Tongue (tissue), 2 donors: ENCODE data around the gene NOL7. TPM values are rescaled to one million over a fixed set of nuclear protein-coding genes. Genes with fewer than 3 reads are reported as not detected.

Experiments
- DNase-seq: peaks from one replicate; pipeline ENCODE4 v3.0.0-alpha.2; 2015
- total RNA-seq: library from RNA; depleted of rRNA; stranded (reverse); fragments of >200 nt; gene quantifications from one replicate; pipeline ENCODE4 v1.2.3, GENCODE V29; 2014

Gene NOL7
- total RNA-seq, 1 donor from 2014 or later = 58.5 TPM

DNA sequence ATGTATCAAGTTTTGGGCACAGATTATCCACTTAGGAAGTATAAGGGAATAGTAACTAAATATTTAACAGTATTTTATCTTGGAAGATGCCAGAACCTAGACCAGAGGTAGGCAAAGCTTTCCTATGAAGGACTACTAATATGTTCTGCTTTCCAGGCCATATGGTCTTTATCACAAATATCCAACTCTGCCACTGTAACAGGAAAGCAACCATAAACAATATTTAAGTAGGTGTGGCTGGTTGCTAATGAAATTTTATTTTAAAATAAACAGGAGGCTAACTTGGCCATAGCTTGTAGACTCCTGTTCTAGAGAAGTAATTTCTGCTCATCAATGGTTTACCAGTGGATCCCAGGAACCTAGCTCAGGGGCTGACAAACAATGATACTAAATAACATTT, 39.4 kb downstream of the NOL7 start:
- DNase-seq = no peak

DNA sequence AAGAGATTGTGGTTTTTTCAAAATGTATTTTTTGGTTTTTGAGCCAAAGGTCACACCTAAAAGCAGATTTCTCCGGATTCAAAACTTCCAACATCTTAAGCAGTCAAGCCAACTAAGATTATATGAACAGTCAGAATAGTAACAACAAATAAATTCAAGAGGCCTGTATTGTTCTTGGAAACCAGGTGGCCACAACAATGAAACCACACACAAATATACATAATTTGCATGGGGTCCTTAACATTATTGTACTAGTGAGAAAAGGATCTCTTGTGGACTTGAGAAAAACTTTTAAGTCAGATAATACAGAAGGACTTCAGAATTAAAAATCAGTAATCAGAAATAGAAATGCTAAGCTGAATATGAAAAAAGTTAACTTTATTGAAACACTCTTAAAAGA, 40.6 kb downstream of the NOL7 start:
- DNase-seq = no peak

DNA sequence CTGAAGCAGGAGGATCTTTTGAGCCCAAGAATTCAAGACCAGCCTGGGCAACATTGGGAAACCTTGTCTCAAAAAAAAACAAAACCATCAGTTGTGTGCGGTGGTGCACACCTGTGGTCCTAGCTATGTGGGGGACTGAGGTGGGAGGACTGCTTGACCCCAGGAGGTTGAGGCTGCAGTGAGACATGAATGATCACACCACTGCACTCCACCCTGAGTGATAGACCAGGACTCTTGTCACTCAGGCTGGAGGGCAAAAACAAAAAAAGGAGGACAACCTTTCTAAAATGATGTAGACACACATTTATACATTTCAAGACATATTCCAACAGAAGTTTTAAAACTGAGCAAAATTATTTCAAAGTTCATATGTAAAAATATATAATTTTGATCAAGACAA, 45.1 kb downstream of the NOL7 start:
- no peak for DNase-seq

DNA sequence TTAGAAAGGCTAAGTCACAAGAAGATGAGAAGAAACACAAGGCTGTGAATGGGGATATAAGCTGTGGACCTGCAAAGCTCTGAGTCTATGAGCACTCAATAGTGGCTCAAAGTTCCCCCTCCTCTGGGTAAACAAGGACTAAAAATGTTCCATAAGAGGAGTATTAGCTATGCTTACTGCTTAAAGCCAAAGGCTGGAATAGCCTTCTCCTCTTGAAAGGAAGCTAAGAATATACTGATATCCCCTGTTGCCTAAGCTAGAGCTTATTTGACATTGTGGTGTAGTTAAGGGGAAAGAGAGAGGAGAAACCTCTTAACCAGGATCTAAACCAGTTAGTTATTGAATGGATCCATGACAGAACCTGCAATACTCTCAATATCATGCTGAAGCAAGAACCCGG, 45.8 kb downstream of the NOL7 start:
- DNase-seq = no peak

DNA sequence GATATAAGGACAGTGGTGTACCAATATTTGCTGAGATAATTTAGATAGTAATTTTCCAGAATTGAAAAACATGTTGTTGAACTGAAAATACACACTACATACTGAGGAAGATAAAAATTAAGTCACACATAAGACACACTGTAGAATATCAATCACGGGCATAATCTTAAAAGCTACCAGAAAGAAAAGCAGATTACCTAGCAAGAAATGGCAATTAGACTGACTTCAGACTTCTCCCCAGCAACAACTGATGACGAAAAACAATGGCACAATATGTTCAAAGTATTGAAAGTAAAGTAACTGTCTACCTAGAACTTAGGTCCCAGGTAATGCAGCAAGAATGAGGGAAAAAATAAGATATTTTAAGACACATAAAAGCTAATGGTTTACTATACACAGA, 46.5 kb downstream of the NOL7 start:
- DNase-seq = no peak

DNA sequence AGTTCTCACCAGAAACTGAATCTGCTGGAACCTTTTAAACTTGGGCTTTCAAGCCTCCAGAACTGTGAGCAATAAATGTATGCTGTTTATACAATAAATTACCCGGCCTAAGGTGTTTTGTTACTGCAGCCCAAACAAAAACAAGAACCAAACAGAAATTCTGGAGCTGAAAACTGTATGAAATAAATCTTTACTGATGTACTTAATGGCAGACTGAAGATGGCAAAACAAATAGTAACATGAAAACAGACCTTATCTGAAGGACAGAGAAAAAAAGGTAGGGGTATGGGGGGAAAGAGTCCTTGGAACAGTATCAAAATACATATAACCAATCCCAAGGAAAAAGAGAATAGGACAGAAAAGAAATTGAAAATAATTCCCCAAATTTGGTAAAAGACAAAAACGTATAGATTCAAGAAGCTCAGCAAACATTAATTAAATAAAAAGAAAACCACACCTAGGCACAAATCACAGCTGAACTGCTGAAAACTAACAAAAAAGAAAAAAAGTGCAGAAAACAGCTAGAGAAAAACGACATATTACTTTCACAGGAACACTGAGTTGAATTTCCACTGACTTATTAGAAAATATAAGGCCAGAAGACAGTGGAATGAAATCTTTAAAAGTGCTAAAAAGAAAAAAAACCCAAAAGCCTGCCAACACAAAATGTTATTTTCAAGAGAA, 47.7 kb downstream of the NOL7 start:
- DNase-seq = no peak

DNA sequence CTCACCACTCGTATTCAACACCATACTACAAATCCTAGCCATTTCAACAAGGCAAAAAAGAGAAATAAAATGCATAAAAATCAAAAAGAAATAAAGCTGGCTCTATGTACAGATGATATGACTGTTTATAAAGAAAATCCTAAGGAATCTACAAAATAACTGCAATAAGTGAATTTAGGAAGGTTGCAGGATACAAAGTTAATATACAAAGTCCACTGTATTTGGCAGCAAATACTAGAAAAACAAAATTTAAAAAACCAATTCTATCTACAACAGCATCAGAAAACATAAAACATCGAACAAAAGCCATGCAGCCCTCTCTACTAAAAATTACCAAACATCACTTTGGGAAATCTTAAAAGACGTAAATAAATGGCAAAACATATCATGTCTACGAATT, 48.9 kb downstream of the NOL7 start:
- DNase-seq = no peak

DNA sequence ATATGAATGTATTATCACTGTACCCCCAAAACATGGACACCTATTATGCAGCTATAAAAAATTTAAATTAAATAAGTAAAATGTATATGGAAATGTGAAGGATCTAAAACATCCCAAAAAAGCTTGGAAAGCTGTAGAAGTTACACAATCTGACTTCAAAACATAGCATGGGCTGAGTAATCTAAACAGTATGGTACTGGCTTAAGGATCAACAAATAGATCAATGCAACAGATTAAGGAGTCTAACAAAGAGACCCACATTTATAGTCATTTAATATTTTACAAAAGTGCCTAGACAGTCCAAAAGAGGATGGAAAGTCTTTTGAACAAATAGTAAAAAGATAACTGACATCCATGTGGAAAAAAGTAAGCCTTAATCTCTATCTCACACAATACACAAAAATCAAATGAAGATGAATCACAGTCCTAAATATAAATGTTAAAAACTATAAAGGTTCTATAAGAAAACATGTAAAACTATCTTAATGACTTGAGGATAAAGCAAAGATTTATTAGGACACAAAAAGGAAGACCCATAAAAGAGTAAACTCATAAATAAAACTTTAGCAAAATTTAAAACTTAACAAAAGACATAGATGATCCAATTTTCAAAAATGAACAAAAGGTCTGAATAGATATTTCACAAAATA, 49.7 kb downstream of the NOL7 start:
- no peak for DNase-seq

DNA sequence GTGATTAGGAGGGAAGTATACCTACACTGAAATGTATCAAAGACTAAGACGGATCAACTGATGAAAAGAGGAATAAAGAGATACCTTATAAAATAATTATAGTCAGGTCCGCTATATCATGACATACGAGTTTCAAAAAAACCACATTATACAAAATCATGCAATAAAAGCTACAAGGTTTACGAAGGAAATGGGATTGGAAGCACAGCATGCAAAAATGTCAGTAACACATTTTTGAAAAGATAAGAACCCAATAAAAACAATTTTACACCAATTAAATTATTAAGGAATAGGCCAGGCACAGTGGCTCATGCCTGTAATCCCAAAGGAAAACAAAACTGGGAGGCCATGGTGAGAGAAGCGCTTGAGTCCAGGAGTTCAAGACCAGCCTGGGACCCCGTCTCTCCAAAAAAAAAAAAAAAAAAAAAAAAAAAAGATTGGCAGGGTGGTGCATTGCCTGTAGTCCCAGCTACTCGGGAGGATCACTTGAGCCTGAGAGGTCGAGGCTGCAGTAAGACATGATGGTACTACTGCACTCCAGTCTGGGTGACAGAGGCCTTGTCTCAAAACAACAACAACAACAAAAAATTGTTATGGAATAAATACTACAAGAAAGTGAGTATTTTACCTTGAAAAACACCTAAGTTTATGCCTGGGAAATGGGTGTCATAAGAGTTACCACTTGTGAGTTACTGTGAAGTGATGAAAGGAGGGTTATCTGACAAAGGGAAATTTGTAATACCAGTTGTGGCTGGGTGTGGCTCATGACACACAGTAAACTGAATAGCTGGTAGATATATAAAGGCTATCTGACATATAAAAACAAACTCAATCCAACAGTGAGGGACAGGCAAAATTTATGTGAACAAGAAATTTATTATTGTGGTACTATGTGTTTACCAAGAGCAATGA, 51.3 kb downstream of the NOL7 start:
- DNase-seq = no peak

DNA sequence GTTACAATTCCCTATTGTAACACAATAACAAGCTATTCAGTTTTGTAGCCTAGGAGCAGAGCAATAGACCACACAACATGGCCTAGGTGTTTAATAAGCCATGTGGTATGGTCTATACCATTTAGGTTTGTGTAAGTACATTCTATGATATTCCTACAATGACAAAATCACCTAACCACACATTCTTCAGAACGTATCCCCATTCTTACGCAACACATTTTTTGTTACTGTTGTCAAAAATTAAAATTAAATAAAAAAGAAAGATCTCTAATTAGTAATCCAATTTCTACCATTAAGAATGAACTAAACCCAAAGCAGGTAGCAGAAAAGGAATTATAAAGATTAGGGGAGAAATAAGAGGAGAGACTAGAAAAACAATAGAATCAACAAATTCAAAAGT, 52.5 kb downstream of the NOL7 start:
- no peak for DNase-seq

DNA sequence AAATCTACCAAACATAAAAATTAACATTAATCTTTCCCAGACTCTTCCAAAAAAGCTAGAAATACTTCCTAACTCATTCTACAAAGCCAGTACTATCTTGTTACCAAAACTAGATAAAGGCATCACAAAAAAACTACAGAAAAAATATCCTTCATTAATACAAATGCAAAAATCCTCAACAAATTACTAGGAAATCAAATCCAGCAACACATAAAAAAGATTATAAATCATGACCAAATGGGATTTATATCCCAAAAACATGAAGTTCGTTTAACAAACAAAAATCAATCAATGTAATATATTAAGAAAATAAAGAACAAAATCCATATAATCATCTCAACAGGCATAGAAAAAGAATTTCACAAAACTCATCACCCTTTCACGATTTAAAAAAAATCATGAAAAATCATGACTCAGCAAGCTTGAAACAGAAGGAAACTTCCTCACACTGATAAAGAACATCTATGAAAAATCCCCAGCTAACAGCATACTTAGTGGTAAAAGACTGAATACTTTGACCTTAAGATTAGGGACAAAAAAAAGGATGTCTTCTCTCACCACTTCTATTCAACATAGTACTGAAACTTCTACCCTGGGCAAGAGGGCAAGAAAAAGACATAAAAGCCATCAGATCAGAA, 53.3 kb downstream of the NOL7 start:
- DNase-seq = no peak

DNA sequence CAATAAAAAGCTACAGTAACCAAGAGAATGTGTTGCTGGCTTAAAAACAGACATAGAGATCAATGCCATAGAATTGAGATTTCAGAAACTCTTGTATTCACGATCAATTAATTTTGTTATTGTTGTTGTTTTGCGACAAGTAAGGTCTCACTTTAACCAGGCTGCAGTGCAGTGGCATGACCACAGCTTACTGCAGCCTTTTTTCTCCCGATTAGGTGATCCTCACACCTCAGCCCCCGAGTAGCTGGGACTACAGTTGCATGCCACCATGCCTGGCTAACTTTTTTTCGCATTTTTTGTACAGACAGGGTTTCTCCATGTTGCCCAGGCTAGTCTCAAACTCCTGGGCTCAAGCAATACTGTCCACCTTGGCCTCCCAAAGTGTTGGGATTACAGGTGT, 54.3 kb downstream of the NOL7 start:
- no peak for DNase-seq

Other genes with a start within 250 kb of the NOL7 start
- 16.0 TPM for gene GFOD1, start 127.7 kb upstream of the NOL7 start, total RNA-seq
- 14.8 TPM for gene SIRT5, start 40.7 kb upstream of the NOL7 start, total RNA-seq
- 50.6 TPM for gene RANBP9, start 96.5 kb downstream of the NOL7 start, total RNA-seq
- 27.2 TPM for gene MCUR1, start 199.2 kb downstream of the NOL7 start, total RNA-seq